Fibroblast of pulmonary artery (primary cell): ENCODE data around the gene SULF2.

Experiments used
- DNase-seq: peaks from one replicate; pipeline ENCODE4 v3.0.0-alpha.2; 2010; ENCODE audit warnings: low read depth
- H3K4me3 ChIP-seq: replicated peaks from 2 replicates; pipeline ENCODE4 v1.5.1; 2011; ENCODE audit warnings: low read depth, mild to moderate bottlenecking, control low read depth, low read length, moderate library complexity
- CTCF ChIP-seq: IDR thresholded peaks from 2 replicates; pipeline ENCODE4 v1.5.1; 2011; ENCODE audit warnings: mild to moderate bottlenecking, control low read depth, low read length, inconsistent platforms; ENCODE audit errors: missing control alignments

Gene SULF2

GRCh38 chr20:47782076-47782475 is 3.2 kb downstream of the SULF2 start:
- H3K4me3 ChIP-seq = no peak overlapping the region
- TF ChIP-seq CTCF = no peak
- DNase-seq = no peak

- DNase-seq = no peak
- H3K4me3 ChIP-seq = no peak overlapping the region
Measured at GRCh38 chr20:47781632-47782031, 3.6 kb downstream of the SULF2 start.

GRCh38 chr20:47780720-47781389 is 4.4 kb downstream of the SULF2 start:
- no peak for DNase-seq
- no peak overlapping the region for H3K4me3 ChIP-seq
- no peak for TF ChIP-seq CTCF

More at GRCh38 chr20:47781632-47782031, 3.6 kb downstream of the SULF2 start:
- TF ChIP-seq CTCF = no peak

GRCh38 chr20:47778398-47779354 is 6.6 kb downstream of the SULF2 start:
- DNase-seq = no peak
- TF ChIP-seq CTCF = no peak
- H3K4me3 ChIP-seq = no peak overlapping the region

GRCh38 chr20:47777220-47777619 is 8.1 kb downstream of the SULF2 start:
- no peak for TF ChIP-seq CTCF
- DNase-seq = no peak

GRCh38 chr20:47776639-47777038 is 8.6 kb downstream of the SULF2 start:
- DNase-seq = no peak
- no peak overlapping the region for H3K4me3 ChIP-seq
- TF ChIP-seq CTCF = no peak

More at GRCh38 chr20:47777220-47777619, 8.1 kb downstream of the SULF2 start:
- H3K4me3 ChIP-seq = no peak overlapping the region
